HepG2 (cell line): Measurements from ENCODE around the gene VWA3B. TPM values are rescaled to one million over a fixed set of nuclear protein-coding genes. Genes with fewer than 3 reads are reported as not detected.

Experiments
- ATAC-seq: fragments of 200-7000 bp; cut with Tn5 transposase; 3 replicates; pipeline ENCODE4 v1.9.1; 2020; ENCODE audit warnings: mild to moderate bottlenecking, moderate library complexity
- BruUV-seq: library from RNA; stranded (reverse); fragments of 400-500 nt; replicated peaks from 2 replicates; lab custom pipeline; 2021; lab: Mats Ljungman, UMichigan
- CTCF ChIA-PET: fragments of 300-600 bp; formaldehyde crosslinking; extraction: SDS; loops from one replicate; lab custom pipeline; 2021; ENCODE audit warnings: low total read pairs, inconsistent platforms, low intra/inter-chr PET ratio; lab: Yijun Ruan, JAX
- POLR2A ChIA-PET: fragments of 350-600 bp; sonication (Branson Sonifier 250); formaldehyde crosslinking; loops from one replicate; lab custom pipeline; 2020; ENCODE audit warnings: antibody characterized with exemption, inconsistent platforms; lab: Yijun Ruan, JAX
- DNase-seq: peaks from one replicate; pipeline ENCODE4 v3.0.0-alpha.2; 2015; ENCODE audit warnings: low spot score
- FAIRE-seq: peaks from 3 replicates; lab custom pipeline; 2011; peaks lifted over from hg19 to GRCh38; lab: Jason Lieb, UNC
- H2AFZ ChIP-seq: one replicate; pipeline ENCODE4 v1.6.1; 2011; ENCODE audit warnings: low read length, inconsistent platforms
- H3K27ac ChIP-seq: fragments of 300-600 bp; 3 replicates; pipeline ENCODE4 v1.8.0; 2011; ENCODE audit warnings: mixed run types, mild to moderate bottlenecking, mixed read lengths, low read length, inconsistent platforms; ENCODE audit not compliant: insufficient read depth; ENCODE audit errors: extremely low read length
- H3K27me3 ChIP-seq, 2 experiments: fragments of 200-600 bp in 1 of 2; 2 replicates in 1 of 2; 3 replicates in 1 of 2; pipeline versions ENCODE4 v1.6.0 to v1.8.0; 2011; ENCODE audit warnings: low read length in 2 of 2, mild to moderate bottlenecking in 2 of 2, moderate library complexity in 2 of 2, inconsistent platforms in 1 of 2; ENCODE audit not compliant: insufficient read depth in 2 of 2, control insufficient read depth in 1 of 2
- H3K36me3 ChIP-seq, 2 experiments: fragments of 200-600 bp in 1 of 2; replicated peaks in 1 of 2; 2 replicates in 1 of 2; 3 replicates in 1 of 2; pipeline versions ENCODE4 v1.5.1 to v1.8.0; 2011; ENCODE audit warnings: low read length in 2 of 2, inconsistent platforms in 1 of 2; ENCODE audit not compliant: insufficient read depth in 2 of 2, control insufficient read depth in 1 of 2
- H3K4me1 ChIP-seq: 2 replicates; pipeline ENCODE4 v1.5.1; 2012; ENCODE audit warnings: low read length, inconsistent platforms; ENCODE audit not compliant: insufficient read depth
- H3K4me2 ChIP-seq: 2 replicates; pipeline ENCODE4 v1.6.0; 2011; ENCODE audit warnings: low read depth, low read length, inconsistent platforms
- H3K4me3 ChIP-seq, 3 experiments: fragments of 200-600 bp in 1 of 3; sonication (generic), shearing (Covaris generic) in 1 of 3; replicated peaks in 1 of 3; 2 replicates each; pipeline ENCODE4 v1.5.1; 2011 to 2016; ENCODE audit warnings: low read length in 3 of 3, inconsistent platforms in 2 of 3, low read depth in 2 of 3, mild to moderate bottlenecking in 2 of 3, control low read depth in 1 of 3, mixed read lengths in 1 of 3; ENCODE audit not compliant: insufficient read depth in 1 of 3
- H3K79me2 ChIP-seq: one replicate; pipeline ENCODE4 v1.6.1; 2011; ENCODE audit warnings: low read length, inconsistent platforms; ENCODE audit not compliant: insufficient read depth
- H3K9ac ChIP-seq: 2 replicates; pipeline ENCODE4 v1.6.0; 2011; ENCODE audit warnings: mild to moderate bottlenecking, low read depth, low read length, inconsistent platforms; ENCODE audit not compliant: insufficient read depth
- H3K9me3 ChIP-seq: 2 replicates; pipeline ENCODE4 v1.5.1; 2012; ENCODE audit warnings: mild to moderate bottlenecking, low read length
- H4K20me1 ChIP-seq: 2 replicates; pipeline ENCODE4 v1.6.0; 2011; ENCODE audit warnings: inconsistent platforms, mild to moderate bottlenecking, low read length, moderate library complexity; ENCODE audit not compliant: insufficient read depth
- CCDC6 ChIP-seq: sonication (generic); formaldehyde crosslinking; IDR thresholded peaks from 2 replicates; pipeline ENCODE4 v1.8.1; 2022; ENCODE audit warnings: mild to moderate bottlenecking, missing genetic modification reagents, moderate library complexity
- CREB1 ChIP-seq, 2 experiments: fragments of 450-650 bp in 1 of 2; IDR thresholded peaks; 2 replicates each; pipeline ENCODE4 v1.6.1; 2016 to 2017; ENCODE audit warnings: control low read depth in 1 of 2, mild to moderate bottlenecking in 1 of 2, missing compliant biosample characterization in 1 of 2, missing genetic modification characterization in 1 of 2
- CTCF ChIP-seq: sonication (generic); formaldehyde crosslinking; IDR thresholded peaks from 2 replicates; pipeline ENCODE4 v1.5.0; 2020; ENCODE audit warnings: mild to moderate bottlenecking, missing genetic modification reagents, moderate library complexity
- KAT2B ChIP-seq: fragments of 150-350 bp; IDR thresholded peaks from 2 replicates; pipeline ENCODE4 v1.6.1; 2014; ENCODE audit warnings: low read depth, low read length, borderline replicate concordance
- KAT7 ChIP-seq: IDR thresholded peaks from 2 replicates; pipeline ENCODE4 v1.6.1; 2018; ENCODE audit warnings: borderline replicate concordance, missing compliant biosample characterization
- NFE2L2 ChIP-seq: fragments of 150-350 bp; IDR thresholded peaks from 2 replicates; pipeline ENCODE4 v1.6.1; 2014; ENCODE audit warnings: low read length
- STAG1 ChIP-seq: sonication (generic); formaldehyde crosslinking; IDR thresholded peaks from 2 replicates; pipeline ENCODE4 v1.4.0; 2020; ENCODE audit warnings: missing genetic modification reagents
- TFDP1 ChIP-seq: IDR thresholded peaks from 2 replicates; pipeline ENCODE4 v1.6.1; 2016; ENCODE audit warnings: missing compliant biosample characterization, missing genetic modification reagents, borderline replicate concordance
- ZBTB10 ChIP-seq: sonication (generic); formaldehyde crosslinking; IDR thresholded peaks from 2 replicates; pipeline ENCODE4 v1.4.0; 2020; ENCODE audit warnings: missing genetic modification reagents, borderline replicate concordance
- ZNF326 ChIP-seq: sonication (generic); formaldehyde crosslinking; IDR thresholded peaks from 2 replicates; pipeline ENCODE4 v1.4.0; 2020; ENCODE audit warnings: missing genetic modification reagents, borderline replicate concordance
- WGBS: methylation state at CpG from one replicate; pipeline ENCODE4 v1.1.6; 2017; ENCODE audit warnings: low lambda C conversion rate; 5-methylcytosine and 5-hydroxymethylcytosine counted together
- in situ Hi-C: cut with HindIII; loops from 2 replicates; pipeline ENCODE4 v1.10.0; 2017; ENCODE audit warnings: low pct_unique_long_range_greater_than_20kb; ENCODE audit not compliant: extremely low pct_ligation_motif_present
- intact Hi-C: fragments of 100-400 bp; cut with micrococcal nuclease; formaldehyde crosslinking; loops from one replicate; pipeline ENCODE4 v1.10.0; 2022; ENCODE audit not compliant: unreplicated experiment
- polyA plus RNA-seq, 8 experiments: library from polyadenylated mRNA; depleted of rRNA in 3 of 8; stranded (reverse) in 7 of 8; unstranded in 1 of 8; fragments of >200 nt; fragmentation: Illumina TruSeq in 4 of 8; extraction: Trizol in 4 of 8; gene quantifications; 2 replicates each; pipeline versions ENCODE4 v1.2.1 to v1.2.3, GENCODE V29; 2011 to 2016; ENCODE audit warnings: low read depth in 4 of 8, missing spikeins in 1 of 8, mixed read lengths in 1 of 8; ENCODE audit not compliant: insufficient read depth in 1 of 8
- total RNA-seq, 5 experiments: library from RNA; depleted of rRNA; stranded (reverse); fragments of >200 nt; fragmentation: Illumina TruSeq; extraction: Trizol; gene quantifications; 2 replicates each; pipeline ENCODE4 v1.2.3, GENCODE V29; 2016; ENCODE audit warnings: low read depth in 1 of 5

The VWA3B gene
- total and polyA plus RNA-seq, 2 of the 13 experiments (the other 11 are each of a cell fraction or from before 2014, with no cell fraction given) = not detected

- Histone ChIP-seq H4K20me1 (no peaks in the 10 kb centered on the region), H3K27ac (no peak overlapping the region), H3K36me3 (no peaks in the 10 kb centered on the region), H3K4me1 (no peaks in the 10 kb centered on the region), H3K9ac (no peak overlapping the region), H3K4me2 (no peak overlapping the region), H3K4me3 (no peak overlapping the region), H2AFZ (no peak overlapping the region), H3K27me3 (peaks cover 2 to 44% of the 10 kb centered on the region in 2 experiments; a peak in 4 of 5 replicates), H3K79me2 (no peaks in the 10 kb centered on the region), H3K9me3 (no peaks in the 10 kb centered on the region)
- CTCF ChIA-PET = no interaction called here
- POLR2A ChIA-PET = no interaction called here
- no peak for DNase-seq
- no TSS peak for BruUV-seq
- intact Hi-C loops = no loop called here
- 73% methylated on average over 2 of the region's 2 CpGs for WGBS
- no peak for FAIRE-seq
- TF ChIP-seq NFE2L2 (peak; percentile 70; the same call in 1 of the 2 replicates), CCDC6 (CRISPR knock-in tag) (no peak)
- in situ Hi-C loops = no loop called here
- ATAC-seq = no peak
Observed at GRCh38 chr2:98172951-98173350, 86.0 kb downstream of the VWA3B start.

GRCh38 chr2:98175811-98176210 lies 88.8 kb downstream of the VWA3B start:
- H3K27ac ChIP-seq = no peak overlapping the region
- ATAC-seq (peak; percentile 65), DNase-seq (no peak), FAIRE-seq (no peak)
- H3K36me3 ChIP-seq = no peaks in the 10 kb centered on the region
- H3K79me2 ChIP-seq = no peaks in the 10 kb centered on the region
- no peaks in the 10 kb centered on the region for H3K9me3 ChIP-seq
- no peak overlapping the region for H3K4me2 ChIP-seq
- no TSS peak for BruUV-seq
- H2AFZ ChIP-seq = no peak overlapping the region
- H3K4me3 ChIP-seq = no peak overlapping the region
- no peak overlapping the region for H3K9ac ChIP-seq
- CTCF ChIA-PET = no interaction called here
- POLR2A ChIA-PET = no interaction called here
- no peaks in the 10 kb centered on the region for H4K20me1 ChIP-seq
- peak; percentile 54 for TF ChIP-seq STAG1 (CRISPR knock-in tag)
- no peak for TF ChIP-seq KAT7 (CRISPR knock-in tag)
- no peak for TF ChIP-seq ZNF326
- TF ChIP-seq CTCF (CRISPR knock-in tag) = 0 out of 2 replicates have a peak, but pooled peaks have one; percentile 25
- no peak for TF ChIP-seq CREB1 (IDR thresholded peaks at IDR 0.05)
- no peak for TF ChIP-seq CREB1 (CRISPR knock-in tag; IDR thresholded peaks at IDR 0.05)
- TF ChIP-seq KAT2B = no peak
- no peak for TF ChIP-seq TFDP1 (CRISPR knock-in tag)
- no peak for TF ChIP-seq ZBTB10 (CRISPR knock-in tag)
- 4% methylated on average over 6 of the region's 6 CpGs for WGBS
- in situ Hi-C loops = no loop called here
- peaks cover 2 to 57% of the 10 kb centered on the region in 2 experiments; a peak in 4 of 5 replicates for H3K27me3 ChIP-seq
- no peaks in the 10 kb centered on the region for H3K4me1 ChIP-seq
- intact Hi-C loops = no loop called here
